C4-2B (cell line): ENCODE data around the gene RAMP1.

ENCODE experiments used
- H3K27ac ChIP-seq: fragments of 450-650 bp; 2 replicates; pipeline ENCODE4 v1.5.1; 2017
- CTCF ChIP-seq: fragments of 450-650 bp; conservative IDR thresholded peaks from 2 replicates; pipeline ENCODE4 v1.5.1; 2017; ENCODE audit warnings: mild to moderate bottlenecking
- ZFX ChIP-seq: fragments of 450-650 bp; IDR thresholded peaks from 2 replicates; pipeline ENCODE4 v1.6.1; 2017

Gene RAMP1

GRCh38 chr2:237858294-237859081 lies 935 bp upstream of the RAMP1 start:
- peak overlapping the region; percentile 97 for H3K27ac ChIP-seq
- no peak for TF ChIP-seq ZFX
- TF ChIP-seq CTCF = peak; percentile 89

- TF ChIP-seq ZFX = no peak
- no peak for TF ChIP-seq CTCF
- H3K27ac ChIP-seq = peak overlapping the region; percentile 97
Measured at GRCh38 chr2:237859082-237859433, 365 bp upstream of the RAMP1 start.

- peak overlapping the region; percentile 97 for H3K27ac ChIP-seq
- TF ChIP-seq CTCF (no peak), ZFX (no peak)
Measured at GRCh38 chr2:237860273-237860935, 981 bp downstream of the RAMP1 start.

- TF ChIP-seq ZFX = no peak
- TF ChIP-seq CTCF = no peak
- H3K27ac ChIP-seq = peak overlapping the region; percentile 92
Measured at GRCh38 chr2:237861875-237862527, 2.6 kb downstream of the RAMP1 start.

GRCh38 chr2:237862528-237862895 lies 3.1 kb downstream of the RAMP1 start:
- TF ChIP-seq ZFX (no peak), CTCF (no peak)
- H3K27ac ChIP-seq = peak overlapping the region; percentile 92

GRCh38 chr2:237863102-237863511 lies 3.7 kb downstream of the RAMP1 start:
- peak overlapping the region; percentile 92 for H3K27ac ChIP-seq
- TF ChIP-seq ZFX = no peak
- no peak for TF ChIP-seq CTCF
